GM21786 (cell line): ENCODE results near the gene NACC1.

Experiments used
- ATAC-seq: cut with Tn5 transposase; IDR thresholded peaks from one replicate; pipeline ENCODE4 v1.9.1; 2021; ENCODE audit not compliant: unreplicated experiment

Gene NACC1

GRCh38 chr19:13087795-13088537, 30.1 kb upstream of the NACC1 start:
- ATAC-seq = no peak

- ATAC-seq = no peak
These were observed 28.8 kb upstream of the NACC1 start for GRCh38 chr19:13089139-13089856.

GRCh38 chr19:13089857-13090507, 28.1 kb upstream of the NACC1 start:
- no peak for ATAC-seq

GRCh38 chr19:13090511-13091231, 27.4 kb upstream of the NACC1 start:
- ATAC-seq = no peak

- no peak for ATAC-seq
These were observed 26.5 kb upstream of the NACC1 start for GRCh38 chr19:13091400-13092157.

GRCh38 chr19:13092158-13092543, 25.9 kb upstream of the NACC1 start:
- ATAC-seq = no peak

- ATAC-seq = no peak
These were observed 25.3 kb upstream of the NACC1 start for GRCh38 chr19:13092606-13093235.

GRCh38 chr19:13093407-13094105, 24.5 kb upstream of the NACC1 start:
- ATAC-seq = no peak

GRCh38 chr19:13094106-13094504, 24.0 kb upstream of the NACC1 start:
- no peak for ATAC-seq

- no peak for ATAC-seq
These were observed 23.2 kb upstream of the NACC1 start for GRCh38 chr19:13094771-13095392.

- ATAC-seq = no peak
These were observed 22.7 kb upstream of the NACC1 start for GRCh38 chr19:13095393-13095784.

- no peak for ATAC-seq
These were observed 21.8 kb upstream of the NACC1 start for GRCh38 chr19:13095934-13096927.

- ATAC-seq = no peak
These were observed 21.0 kb upstream of the NACC1 start for GRCh38 chr19:13097033-13097462.

- ATAC-seq = no peak
These were observed 20.4 kb upstream of the NACC1 start for GRCh38 chr19:13097463-13098258.

GRCh38 chr19:13098277-13099072, 19.6 kb upstream of the NACC1 start:
- ATAC-seq = no peak
